Naive B cell (primary cell): ENCODE data around the gene AGPAT2. TPM values are rescaled to one million over a fixed set of nuclear protein-coding genes. Genes with fewer than 3 reads are reported as not detected.

Source experiments
- ATAC-seq, 2 donors: fragments of 150-1000 bp; cut with Tn5 transposase; 2 replicates each; pipeline ENCODE4 v1.10.0; 2021; ENCODE audit warnings: low read depth in 2 of 2, mild to moderate bottlenecking in 2 of 2, moderate library complexity in 2 of 2
- DNase-seq: peaks from one replicate; pipeline ENCODE4 v3.0.0; 2022
- H3K27ac Mint-ChIP-seq, 6 donors: one replicate each; pipeline ENCODE4 v1.8.0; 2020 to 2022; ENCODE audit warnings: mild to moderate bottlenecking in 6 of 6, mixed read lengths in 6 of 6, moderate library complexity in 5 of 6, inconsistent platforms in 2 of 6
- H3K27me3 Mint-ChIP-seq, 3 donors: one replicate each; pipeline ENCODE4 v1.8.0; 2021 to 2022; ENCODE audit warnings: mixed read lengths in 3 of 3, mild to moderate bottlenecking in 1 of 3
- H3K36me3 Mint-ChIP-seq, 2 donors: one replicate each; pipeline ENCODE4 v1.8.0; 2020 to 2022; ENCODE audit warnings: mixed read lengths in 2 of 2, inconsistent platforms in 1 of 2, mild to moderate bottlenecking in 1 of 2
- H3K4me1 Mint-ChIP-seq, 3 donors: one replicate each; pipeline ENCODE4 v1.8.0; 2020 to 2022; ENCODE audit warnings: mixed read lengths in 3 of 3, inconsistent platforms in 1 of 3, mild to moderate bottlenecking in 1 of 3, moderate library complexity in 1 of 3
- H3K4me3 Mint-ChIP-seq, 8 donors: one replicate each; pipeline ENCODE4 v1.8.0; 2020 to 2022; ENCODE audit warnings: mild to moderate bottlenecking in 8 of 8, mixed read lengths in 8 of 8, moderate library complexity in 8 of 8, inconsistent platforms in 2 of 8
- H3K9me3 Mint-ChIP-seq, 7 donors: one replicate each; pipeline ENCODE4 v1.8.0; 2020 to 2022; ENCODE audit warnings: mixed read lengths in 7 of 7, mild to moderate bottlenecking in 5 of 7, inconsistent platforms in 2 of 7, moderate library complexity in 1 of 7
- polyA plus RNA-seq, 6 donors: library from polyadenylated mRNA; unstranded; fragments of 300-500 nt; fragmentation: Illumina TruSeq; gene quantifications; one replicate each; pipeline ENCODE4 v1.2.3, GENCODE V29; 2021; ENCODE audit warnings: low read depth in 6 of 6

The AGPAT2 gene
- polyA plus RNA-seq, 6 donors from 2014 or later: 36.1 to 59.9 (median 48.0) TPM

GRCh38 chr9:136694872-136695247 is 7.6 kb upstream of the AGPAT2 start:
- Mint-ChIP-seq H3K27ac (peak overlapping the region in 1 of 6 donors; percentile 76), H3K36me3 (no peaks in the 10 kb centered on the region), H3K4me3 (no peak overlapping the region)

GRCh38 chr9:136694163-136694871 is 7.1 kb upstream of the AGPAT2 start:
- no peak for DNase-seq
- H3K27me3 Mint-ChIP-seq: peaks cover 0 to 15% (median 6%) of the 10 kb centered on the region in 3 donors
- H3K4me1 Mint-ChIP-seq: peaks cover 9 to 17% (median 12%) of the 10 kb centered on the region in 3 donors
- peak; percentile 57 to 64 for ATAC-seq
- no peaks in the 10 kb centered on the region for H3K36me3 Mint-ChIP-seq
- no peaks in the 10 kb centered on the region for H3K9me3 Mint-ChIP-seq
- no peak overlapping the region for H3K27ac Mint-ChIP-seq
- no peak overlapping the region for H3K4me3 Mint-ChIP-seq

More at GRCh38 chr9:136694872-136695247, 7.6 kb upstream of the AGPAT2 start:
- Mint-ChIP-seq H3K9me3 (no peaks in the 10 kb centered on the region), H3K27me3 (peaks cover 0 to 15% (median 6%) of the 10 kb centered on the region in 3 donors), H3K4me1 (peaks cover 9 to 16% (median 12%) of the 10 kb centered on the region in 3 donors)
- DNase-seq (no peak), ATAC-seq (no peak)

DNA sequence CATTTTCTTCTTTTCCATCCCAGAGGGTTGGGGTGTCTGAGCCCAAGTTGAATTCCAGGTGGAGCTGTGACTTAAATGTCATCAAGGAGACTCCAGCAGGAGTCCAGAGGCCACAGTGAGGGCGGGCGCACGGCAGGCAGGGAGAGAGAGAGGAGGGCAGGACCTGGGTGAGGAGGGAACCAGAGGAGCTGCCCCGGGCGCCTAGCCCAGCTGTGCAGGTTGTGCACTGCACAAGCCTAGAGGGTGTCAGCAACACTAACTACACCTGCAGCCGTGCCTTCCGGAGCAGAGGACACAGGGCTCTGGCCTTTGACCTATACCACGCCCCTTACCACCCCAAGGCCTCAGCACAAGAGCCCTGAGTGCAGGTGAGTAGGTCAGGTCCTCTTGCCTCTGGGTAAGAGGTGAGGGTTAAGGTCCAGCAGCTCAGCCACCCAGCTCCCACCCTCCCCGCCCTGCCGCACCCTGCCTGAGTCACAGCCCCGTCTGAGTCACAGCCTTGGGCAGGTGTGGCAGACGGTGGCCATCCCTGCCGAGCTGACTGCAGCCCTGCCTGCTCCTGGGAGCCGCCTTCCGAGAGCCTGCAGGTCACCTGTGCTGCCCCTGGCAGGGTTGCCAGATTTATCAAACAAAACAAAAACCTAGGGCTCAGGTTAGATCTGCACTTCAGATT is 6.4 kb upstream of the AGPAT2 start:
- ATAC-seq (no peak), DNase-seq (no peak)
- H3K4me1 Mint-ChIP-seq: peaks cover 8 to 17% (median 16%) of the 10 kb centered on the region in 3 donors
- peak overlapping the region in 1 of 8 donors; percentile 44 for H3K4me3 Mint-ChIP-seq
- H3K36me3 Mint-ChIP-seq: no peaks in the 10 kb centered on the region
- no peaks in the 10 kb centered on the region for H3K9me3 Mint-ChIP-seq
- peak overlapping the region in 1 of 6 donors; percentile 37 for H3K27ac Mint-ChIP-seq
- H3K27me3 Mint-ChIP-seq: peaks cover 0 to 15% (median 6%) of the 10 kb centered on the region in 3 donors

DNA sequence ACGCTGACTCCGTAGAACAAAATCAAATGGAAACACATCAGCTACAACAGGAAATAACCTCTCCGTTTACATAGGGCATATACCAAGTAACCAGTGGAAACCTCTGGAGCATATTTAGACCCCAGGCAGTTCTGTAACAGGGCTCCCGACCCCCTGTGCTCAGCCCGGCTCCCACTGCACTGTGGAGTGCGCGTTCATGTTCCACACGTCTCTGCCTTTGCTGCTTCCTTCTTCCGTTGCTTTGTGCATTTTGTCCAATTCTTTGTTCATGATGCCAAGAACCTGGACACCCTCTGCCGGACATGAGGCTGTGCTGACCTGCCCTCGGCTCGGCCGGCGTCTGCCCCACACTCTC is 5.9 kb upstream of the AGPAT2 start:
- peaks cover 10 to 16% (median 16%) of the 10 kb centered on the region in 3 donors for H3K4me1 Mint-ChIP-seq
- H3K27ac Mint-ChIP-seq: peak overlapping the region in 1 of 6 donors; percentile 37
- no peak for ATAC-seq
- H3K9me3 Mint-ChIP-seq: no peaks in the 10 kb centered on the region
- H3K27me3 Mint-ChIP-seq: peaks cover 0 to 15% (median 6%) of the 10 kb centered on the region in 3 donors
- H3K36me3 Mint-ChIP-seq: no peaks in the 10 kb centered on the region
- H3K4me3 Mint-ChIP-seq: no peak overlapping the region
- no peak for DNase-seq

GRCh38 chr9:136692185-136693134 is 5.2 kb upstream of the AGPAT2 start:
- Mint-ChIP-seq H3K27me3 (peaks cover 0 to 12% (median 5%) of the 10 kb centered on the region in 3 donors), H3K36me3 (no peaks in the 10 kb centered on the region), H3K9me3 (no peaks in the 10 kb centered on the region), H3K27ac (peak overlapping the region in 1 of 6 donors; percentile 56), H3K4me1 (peaks cover 9 to 13% (median 10%) of the 10 kb centered on the region in 3 donors), H3K4me3 (no peak overlapping the region)
- ATAC-seq (no peak), DNase-seq (no peak)

DNA sequence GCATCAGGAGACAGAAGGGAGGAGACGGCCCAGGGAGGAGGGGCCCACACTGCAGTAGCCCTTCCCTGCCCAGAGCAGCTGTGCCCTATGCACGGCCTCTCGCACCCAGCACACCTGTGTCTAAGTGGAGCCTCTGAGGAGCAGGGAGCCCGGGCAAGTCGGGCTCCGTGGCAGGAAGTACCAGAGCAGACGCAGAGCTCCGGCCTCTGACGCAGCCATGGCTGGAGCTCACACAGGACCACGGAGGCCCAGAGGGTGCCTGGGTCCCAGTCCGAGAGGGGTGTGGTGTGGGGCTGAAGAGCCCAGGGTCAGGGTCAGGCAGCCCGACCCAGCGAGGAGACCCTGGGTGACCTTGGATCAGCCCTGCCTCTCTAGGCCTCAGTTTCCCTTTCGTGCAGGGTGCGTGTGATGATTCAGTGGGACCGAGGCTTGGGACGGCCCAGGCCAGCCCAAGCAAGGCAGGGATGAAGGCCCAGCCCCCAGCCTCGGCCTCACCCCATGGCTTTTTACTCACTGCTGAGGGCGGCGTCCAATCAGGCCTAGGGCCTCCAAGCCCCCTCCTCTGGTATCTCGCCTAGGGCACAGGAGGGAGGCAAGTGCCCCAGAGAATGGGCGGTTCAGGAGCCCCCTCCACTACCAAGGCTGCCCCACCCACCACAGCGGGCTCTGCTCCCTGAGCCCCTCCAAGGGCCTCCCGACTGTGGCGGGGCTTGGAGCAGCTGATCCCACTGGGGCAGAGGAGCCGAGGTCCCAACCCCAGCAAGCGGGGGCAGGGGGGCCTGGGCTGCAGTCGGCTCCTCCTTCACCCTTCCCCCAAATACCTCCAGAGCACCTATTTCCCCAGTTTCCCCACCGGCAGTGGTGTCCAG is 4.3 kb upstream of the AGPAT2 start:
- Mint-ChIP-seq H3K4me1 (peaks cover 4 to 7% (median 5%) of the 10 kb centered on the region in 3 donors), H3K27me3 (peaks cover 0 to 7% (median 0%) of the 10 kb centered on the region in 3 donors), H3K9me3 (no peaks in the 10 kb centered on the region), H3K27ac (peak overlapping the region in 1 of 6 donors; percentile 56), H3K36me3 (no peaks in the 10 kb centered on the region), H3K4me3 (no peak overlapping the region)
- ATAC-seq: no peak
- DNase-seq: no peak

GRCh38 chr9:136690806-136691261 is 3.6 kb upstream of the AGPAT2 start:
- no peaks in the 10 kb centered on the region for H3K9me3 Mint-ChIP-seq
- DNase-seq (no peak), ATAC-seq (no peak)
- no peaks in the 10 kb centered on the region for H3K36me3 Mint-ChIP-seq
- peak overlapping the region in 1 of 8 donors; percentile 49 for H3K4me3 Mint-ChIP-seq
- peaks cover 10% of the 10 kb centered on the region in 3 donors for H3K4me1 Mint-ChIP-seq
- no peak overlapping the region for H3K27ac Mint-ChIP-seq
- peaks cover 0 to 7% (median 0%) of the 10 kb centered on the region in 3 donors for H3K27me3 Mint-ChIP-seq

GRCh38 chr9:136690104-136690805 is 3.0 kb upstream of the AGPAT2 start:
- DNase-seq (no peak), ATAC-seq (no peak)
- H3K9me3 Mint-ChIP-seq: no peaks in the 10 kb centered on the region
- H3K27me3 Mint-ChIP-seq: peaks cover 0 to 7% (median 0%) of the 10 kb centered on the region in 3 donors
- peak overlapping the region in 2 of 6 donors; percentile 32 to 71 for H3K27ac Mint-ChIP-seq
- peak overlapping the region in 3 of 8 donors; percentile 12 to 49 (median 23) for H3K4me3 Mint-ChIP-seq
- peaks cover 10 to 13% (median 10%) of the 10 kb centered on the region in 3 donors for H3K4me1 Mint-ChIP-seq
- H3K36me3 Mint-ChIP-seq: no peaks in the 10 kb centered on the region

- H3K27me3 Mint-ChIP-seq: peaks cover 0 to 7% (median 0%) of the 10 kb centered on the region in 3 donors
- H3K27ac Mint-ChIP-seq: peak overlapping the region in 1 of 6 donors; percentile 80
- H3K36me3 Mint-ChIP-seq: no peaks in the 10 kb centered on the region
- H3K4me1 Mint-ChIP-seq: peaks cover 10 to 13% (median 10%) of the 10 kb centered on the region in 3 donors
- ATAC-seq (no peak), DNase-seq (no peak)
- peak overlapping the region in 5 of 8 donors; percentile 28 to 81 (median 74) for H3K4me3 Mint-ChIP-seq
- H3K9me3 Mint-ChIP-seq: no peaks in the 10 kb centered on the region
Measured at GRCh38 chr9:136689108-136689460, 1.8 kb upstream of the AGPAT2 start.

DNA sequence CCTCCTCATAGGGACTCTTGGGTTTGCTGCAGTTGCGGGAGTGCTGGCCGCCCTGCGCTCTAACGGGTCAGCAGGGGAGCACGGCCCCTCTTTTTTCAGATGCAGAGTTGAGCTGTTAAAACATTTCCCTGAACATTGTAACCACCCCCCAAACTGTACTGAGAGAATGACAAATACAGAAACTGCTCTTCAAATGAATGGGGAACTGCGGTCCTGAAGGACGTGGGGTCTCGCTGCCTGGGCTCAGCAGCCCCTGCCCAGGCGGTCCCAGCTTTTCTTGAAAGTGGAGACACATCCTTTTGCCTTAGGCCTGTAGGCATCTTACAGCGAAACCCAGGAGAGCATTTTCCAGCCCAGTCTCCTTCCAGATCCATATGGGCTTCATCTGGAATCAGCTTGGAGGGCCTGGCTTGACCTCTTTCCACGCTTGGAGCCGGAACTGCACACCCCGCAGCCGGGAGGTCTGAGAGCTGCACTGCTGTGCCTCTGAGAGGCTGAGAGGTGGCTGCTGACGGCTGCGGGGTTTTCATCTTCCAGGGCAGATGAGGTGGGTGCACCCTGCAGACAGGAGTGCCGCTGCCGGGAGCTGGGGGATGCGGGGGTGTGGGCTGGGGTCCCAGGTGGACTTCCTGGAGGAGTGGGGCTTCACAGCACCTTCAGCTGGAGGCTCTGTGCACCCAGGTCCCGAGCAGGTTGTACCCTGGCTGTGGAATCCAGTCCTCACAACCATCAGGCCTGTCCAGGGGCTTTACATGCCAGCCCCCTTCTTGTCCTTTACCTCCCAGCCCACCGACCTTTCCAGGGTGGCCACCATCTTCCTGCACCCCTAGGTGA is 1.2 kb upstream of the AGPAT2 start:
- ATAC-seq: no peak
- peaks cover 0 to 6% (median 0%) of the 10 kb centered on the region in 3 donors for H3K27me3 Mint-ChIP-seq

DNA sequence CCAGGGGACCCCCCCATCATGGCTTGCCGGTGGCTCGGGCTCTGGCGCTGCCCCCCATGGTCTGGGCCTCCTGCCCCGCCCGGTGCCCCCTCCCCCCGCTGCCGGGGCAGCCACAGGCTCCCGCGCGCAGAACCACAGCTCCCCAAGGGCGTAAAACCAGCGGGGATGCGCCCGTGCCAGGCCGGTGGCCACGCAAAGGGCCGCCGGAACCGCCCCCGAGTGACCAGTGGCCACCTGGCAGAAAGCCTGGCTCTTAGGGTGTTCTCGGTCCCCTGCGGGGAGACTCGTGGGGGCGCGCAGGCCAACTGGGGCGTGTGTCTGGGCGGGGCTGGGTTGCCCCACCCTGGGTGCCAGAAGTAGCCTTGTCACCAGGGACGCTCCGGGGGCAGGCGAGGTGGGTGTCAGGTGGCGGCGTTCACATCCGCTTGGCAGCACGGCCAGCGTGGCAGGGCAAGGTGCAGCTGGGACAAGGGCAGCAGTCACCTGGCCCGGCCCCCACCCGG is 515 bp upstream of the AGPAT2 start:
- Mint-ChIP-seq H3K4me3 (peak overlapping the region; percentile 56 to 81 (median 76)), H3K36me3 (no peaks in the 10 kb centered on the region), H3K4me1 (peaks cover 10 to 13% (median 10%) of the 10 kb centered on the region in 3 donors), H3K27ac (peak overlapping the region in 2 of 6 donors; percentile 50 to 69), H3K27me3 (no peaks in the 10 kb centered on the region), H3K9me3 (no peaks in the 10 kb centered on the region)
- peak; percentile 1 for ATAC-seq
- peak; percentile 15 for DNase-seq

More for the DNA sequence above, 1.2 kb upstream of the AGPAT2 start:
- no peak for DNase-seq
- Mint-ChIP-seq H3K27ac (peak overlapping the region in 2 of 6 donors; percentile 50 to 69), H3K9me3 (no peaks in the 10 kb centered on the region), H3K4me3 (peak overlapping the region; percentile 68 to 81 (median 78)), H3K4me1 (peaks cover 10 to 13% (median 10%) of the 10 kb centered on the region in 3 donors), H3K36me3 (no peaks in the 10 kb centered on the region)
